ENCODE measurements around the gene RUBCNL. TPM values are rescaled to one million over a fixed set of nuclear protein-coding genes. Genes with fewer than 3 reads are reported as not detected.

RUBCNL gene
- total RNA-seq, 1 experiment from 2014 or later, result 1.9 TPM

- no peak overlapping the region for H3K27ac Mint-ChIP-seq
- H3K27me3 Mint-ChIP-seq (ENCODE audit: low read depth), result no peaks in the 10 kb centered on the region
- ChIA-PET CTCF (interaction anchor here (0.6 to 1.4 kb wide), 2 partner anchors 194 to 308 kb away, joined by 3 to 5 read pairs; no protein-coding TSS in a partner anchor), POLR2A (interaction anchor here (0.6 to 0.7 kb wide), 3 partner anchors 32 to 1231 kb away, joined by 3 to 5 read pairs (median 4); no protein-coding TSS in a partner anchor)
- no peaks in the 10 kb centered on the region; the same call in 1 of the 2 replicates for H3K36me3 Mint-ChIP-seq
- H3K4me3 Mint-ChIP-seq, result no peak overlapping the region
- no peak for TF ChIP-seq MLX (CRISPR knock-in tag; IDR thresholded peaks at IDR 0.05)
- TF ChIP-seq FOXP4 (CRISPR knock-in tag; IDR thresholded peaks at IDR 0.05), result no peak
- TF ChIP-seq HMGXB4 (CRISPR knock-in tag; IDR thresholded peaks at IDR 0.05), result no peak
- no peak for TF ChIP-seq GRHL2 (CRISPR knock-in tag; IDR thresholded peaks at IDR 0.05; ENCODE audit: insufficient replicate concordance, severe bottlenecking)
- no peak for TF ChIP-seq EMX1 (CRISPR knock-in tag; IDR thresholded peaks at IDR 0.05)
- TF ChIP-seq ZNF138 (CRISPR knock-in tag; conservative IDR thresholded peaks at IDR 0.05), result no peak
- no peak for TF ChIP-seq ZNF671 (CRISPR knock-in tag; IDR thresholded peaks at IDR 0.05)
- no peak for TF ChIP-seq ZBTB43 (CRISPR knock-in tag; IDR thresholded peaks at IDR 0.05)
- peaks cover 3% of the 10 kb centered on the region; the same call in 1 of the 2 replicates for H3K4me1 Mint-ChIP-seq
- ATAC-seq (no peak), DNase-seq (ENCODE audit: low spot score) (no peak)
- peaks cover 5% of the 10 kb centered on the region for H3K9me3 Mint-ChIP-seq
Observed at GRCh38 chr13:46354156-46355087, 32.6 kb downstream of the RUBCNL start.

GRCh38 chr13:46352805-46353204 is 34.2 kb downstream of the RUBCNL start:
- Mint-ChIP-seq H3K27ac (no peak overlapping the region), H3K27me3 (ENCODE audit: low read depth) (no peaks in the 10 kb centered on the region), H3K4me3 (no peak overlapping the region), H3K4me1 (0 out of 2 replicates have a peak, but pooled peaks cover 3% of the 10 kb centered on the region), H3K36me3 (no peaks in the 10 kb centered on the region; the same call in 1 of the 2 replicates), H3K9me3 (peaks cover 5% of the 10 kb centered on the region)
- ChIA-PET POLR2A (no interaction called here), CTCF (no interaction called here)
- TF ChIP-seq SMAD4 (CRISPR knock-in tag; IDR thresholded peaks at IDR 0.05) (no peak), ATF1 (CRISPR knock-in tag; IDR thresholded peaks at IDR 0.05) (no peak), ARID4B (CRISPR knock-in tag; IDR thresholded peaks at IDR 0.05; ENCODE audit: borderline replicate concordance) (no peak), ETV6 (CRISPR knock-in tag; IDR thresholded peaks at IDR 0.05) (no peak), MXD4 (CRISPR knock-in tag; IDR thresholded peaks at IDR 0.05; ENCODE audit: borderline replicate concordance) (no peak), ZNF232 (CRISPR knock-in tag; IDR thresholded peaks at IDR 0.05) (no peak), ZNF396 (CRISPR knock-in tag; IDR thresholded peaks at IDR 0.05; ENCODE audit: borderline replicate concordance) (no peak)
- no peak for DNase-seq (ENCODE audit: low spot score)
- ATAC-seq, result no peak

All from WTC11 (cell line).